HG02938 (cell line): Measurements from ENCODE around the gene CSTF2T.

Experiments used
- ATAC-seq: cut with Tn5 transposase; IDR thresholded peaks from one replicate; pipeline ENCODE4 v1.9.1; 2021; ENCODE audit warnings: mild to moderate bottlenecking, moderate library complexity; ENCODE audit not compliant: unreplicated experiment

CSTF2T gene

GRCh38 chr10:51653025-51653424 lies 46.4 kb downstream of the CSTF2T start:
- no peak for ATAC-seq

- ATAC-seq, result no peak
Measured at GRCh38 chr10:51651063-51651462, 48.3 kb downstream of the CSTF2T start.

DNA sequence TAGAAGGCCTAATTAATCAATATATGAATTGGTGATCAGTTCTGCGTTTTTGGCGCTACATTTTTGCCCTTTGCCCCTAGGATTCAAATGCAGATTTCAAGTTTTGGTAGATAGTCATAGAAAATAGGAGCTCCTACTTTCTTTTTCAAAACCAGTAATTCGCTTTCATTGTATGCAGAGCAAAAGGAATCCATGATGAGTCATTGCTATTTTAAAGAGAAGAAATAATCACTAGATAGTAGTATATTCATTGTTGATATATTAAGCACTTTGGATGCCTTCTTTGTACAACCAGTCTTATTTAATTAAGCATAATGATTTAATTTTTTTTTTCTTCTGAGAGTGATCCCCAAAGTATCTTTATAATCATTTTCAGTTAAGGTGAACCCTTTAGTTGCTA lies 50.3 kb downstream of the CSTF2T start:
- ATAC-seq, result no peak
